OCI-LY7 (cell line): ENCODE results near the gene SMARCD1. TPM values are rescaled to one million over a fixed set of nuclear protein-coding genes. Genes with fewer than 3 reads are reported as not detected.
A peak's percentile ranks its signal among the peaks of the same experiment; 100 is the strongest.

ENCODE experiments used
- BruUV-seq: library from RNA; stranded (reverse); fragments of 400-500 nt; replicated peaks from 2 replicates; lab custom pipeline; 2021; lab: Mats Ljungman, UMichigan
- CTCF ChIA-PET: fragments of 300-600 bp; sonication (Branson Sonifier 250); formaldehyde crosslinking; loops from one replicate; lab custom pipeline; 2022; ENCODE audit warnings: antibody characterized with exemption; ENCODE audit not compliant: unreplicated experiment; lab: Charles Lee
- POLR2A ChIA-PET: fragments of 300-600 bp; sonication (Branson Sonifier 250); formaldehyde crosslinking; loops from one replicate; lab custom pipeline; 2022; ENCODE audit warnings: antibody characterized with exemption; lab: Charles Lee
- DNase-seq: peaks from one replicate; pipeline ENCODE4 v3.0.0-alpha.2; 2015; ENCODE audit warnings: low spot score
- H2AFZ ChIP-seq: fragments of 200-600 bp; sonication (generic), shearing (Covaris generic); 2 replicates; pipeline ENCODE4 v1.6.1; 2014; ENCODE audit warnings: mild to moderate bottlenecking, antibody characterized with exemption, low read length, moderate library complexity
- H3K27ac ChIP-seq: fragments of 200-600 bp; sonication (generic); 2 replicates; pipeline ENCODE4 v1.5.1; 2014; ENCODE audit warnings: mixed run types, low read depth, mild to moderate bottlenecking, moderate library complexity, low read length, inconsistent platforms; ENCODE audit not compliant: poor library complexity, severe bottlenecking
- H3K36me3 ChIP-seq: fragments of 200-600 bp; sonication (generic); 2 replicates; pipeline ENCODE4 v1.6.1; 2014; ENCODE audit warnings: mild to moderate bottlenecking, antibody characterized with exemption, low read length, moderate library complexity, mixed read lengths; ENCODE audit not compliant: insufficient read depth
- H3K4me1 ChIP-seq: fragments of 200-600 bp; sonication (generic); 2 replicates; pipeline ENCODE4 v1.5.1; 2014; ENCODE audit warnings: mild to moderate bottlenecking, low read length; ENCODE audit not compliant: insufficient read depth, poor library complexity, severe bottlenecking
- H3K4me2 ChIP-seq: fragments of 200-600 bp; sonication (generic); 2 replicates; pipeline ENCODE4 v1.6.1; 2014; ENCODE audit warnings: mild to moderate bottlenecking, low read length
- H3K4me3 ChIP-seq: fragments of 200-600 bp; sonication (generic); 2 replicates; pipeline ENCODE4 v1.5.1; 2014; ENCODE audit warnings: mild to moderate bottlenecking, low read depth, low read length; ENCODE audit not compliant: poor library complexity, severe bottlenecking
- H3K79me2 ChIP-seq: fragments of 200-600 bp; sonication (generic); 2 replicates; pipeline ENCODE4 v1.6.1; 2016; ENCODE audit warnings: low read depth, mild to moderate bottlenecking, low read length, moderate library complexity, mixed read lengths; ENCODE audit not compliant: insufficient read depth
- H3K9me2 ChIP-seq: fragments of 200-600 bp; sonication (generic); 2 replicates; pipeline ENCODE4 v1.6.1; 2016; ENCODE audit warnings: mild to moderate bottlenecking, low read length, mixed read lengths; ENCODE audit not compliant: insufficient read depth
- H3K9me3 ChIP-seq: fragments of 200-600 bp; sonication (generic); 2 replicates; pipeline ENCODE4 v1.6.1; 2014; ENCODE audit warnings: mild to moderate bottlenecking, mixed run types, low read length, mixed read lengths
- H4K20me1 ChIP-seq: fragments of 200-600 bp; sonication (generic); 2 replicates; pipeline ENCODE4 v1.6.1; 2014; ENCODE audit warnings: mild to moderate bottlenecking, antibody characterized with exemption, low read length, moderate library complexity, mixed read lengths; ENCODE audit not compliant: insufficient read depth
- EZH2phosphoT487 ChIP-seq: fragments of 200-600 bp; sonication (generic); IDR thresholded peaks from 2 replicates; pipeline ENCODE4 v1.6.1; 2018; ENCODE audit warnings: low read depth, borderline replicate concordance, mild to moderate bottlenecking, mixed run types, antibody characterized with exemption, low read length, moderate library complexity, mixed read lengths
- intact Hi-C: fragments of 100-400 bp; cut with micrococcal nuclease; formaldehyde crosslinking; loops from one replicate; pipeline ENCODE4 v1.10.0; 2022; ENCODE audit not compliant: unreplicated experiment
- total RNA-seq, 2 experiments: library from RNA; depleted of rRNA in 1 of 2; stranded (reverse); fragments of >200 nt in 1 of 2; shearing (Covaris generic) in 1 of 2; gene quantifications; 2 replicates each; pipeline ENCODE4 v1.2.3, GENCODE V29; 2014 to 2022
- TF ChIP-seq, protein P1 (sequence below): fragments of 200-600 bp; sonication (generic); conservative IDR thresholded peaks from 2 replicates; pipeline ENCODE4 v1.5.1; 2014; ENCODE audit warnings: mild to moderate bottlenecking, antibody characterized with exemption, low read length, moderate library complexity, mixed read lengths

The SMARCD1 gene
- total RNA-seq, 2 experiments from 2014 or later = 92.8 to 134 TPM

DNA sequence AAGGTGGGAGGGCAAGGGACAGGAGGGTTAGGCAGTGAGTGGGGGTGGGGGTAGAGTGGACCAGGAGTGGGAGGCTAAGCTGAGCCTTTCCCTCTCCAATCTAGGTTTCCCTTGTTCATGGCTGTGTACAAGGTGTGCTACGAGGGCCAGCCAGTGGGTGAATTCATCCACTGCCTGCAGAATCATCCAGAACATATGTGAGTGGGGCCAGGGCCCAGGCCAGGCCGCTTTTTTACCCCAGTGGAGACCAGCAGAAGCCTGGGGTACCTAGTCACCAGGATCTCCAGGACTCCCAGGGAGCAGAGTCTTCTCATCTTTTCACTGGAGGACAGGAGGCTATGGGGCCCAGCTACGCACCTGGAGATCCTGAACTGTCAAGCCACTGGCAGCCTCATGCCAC lies 24.2 kb downstream of the SMARCD1 start:
- Histone ChIP-seq H3K4me3 (no peak overlapping the region), H3K4me2 (peak overlapping the region; percentile 77), H3K9me3 (no peaks in the 10 kb centered on the region), H2AFZ (peak overlapping the region; percentile 57; the same call in 1 of the 2 replicates), H3K79me2 (peaks cover 20% of the 10 kb centered on the region), H3K9me2 (no peaks in the 10 kb centered on the region), H3K4me1 (peaks cover 31% of the 10 kb centered on the region), H3K36me3 (no peaks in the 10 kb centered on the region), H3K27ac (peak overlapping the region; percentile 85), H4K20me1 (no peaks in the 10 kb centered on the region)
- no peak for DNase-seq
- TF ChIP-seq, protein P1, sequence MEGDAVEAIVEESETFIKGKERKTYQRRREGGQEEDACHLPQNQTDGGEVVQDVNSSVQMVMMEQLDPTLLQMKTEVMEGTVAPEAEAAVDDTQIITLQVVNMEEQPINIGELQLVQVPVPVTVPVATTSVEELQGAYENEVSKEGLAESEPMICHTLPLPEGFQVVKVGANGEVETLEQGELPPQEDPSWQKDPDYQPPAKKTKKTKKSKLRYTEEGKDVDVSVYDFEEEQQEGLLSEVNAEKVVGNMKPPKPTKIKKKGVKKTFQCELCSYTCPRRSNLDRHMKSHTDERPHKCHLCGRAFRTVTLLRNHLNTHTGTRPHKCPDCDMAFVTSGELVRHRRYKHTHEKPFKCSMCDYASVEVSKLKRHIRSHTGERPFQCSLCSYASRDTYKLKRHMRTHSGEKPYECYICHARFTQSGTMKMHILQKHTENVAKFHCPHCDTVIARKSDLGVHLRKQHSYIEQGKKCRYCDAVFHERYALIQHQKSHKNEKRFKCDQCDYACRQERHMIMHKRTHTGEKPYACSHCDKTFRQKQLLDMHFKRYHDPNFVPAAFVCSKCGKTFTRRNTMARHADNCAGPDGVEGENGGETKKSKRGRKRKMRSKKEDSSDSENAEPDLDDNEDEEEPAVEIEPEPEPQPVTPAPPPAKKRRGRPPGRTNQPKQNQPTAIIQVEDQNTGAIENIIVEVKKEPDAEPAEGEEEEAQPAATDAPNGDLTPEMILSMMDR = no peak
- no peak for TF ChIP-seq EZH2phosphoT487
- intact Hi-C loops = no loop called here
- CTCF ChIA-PET = interaction anchor here (3.7 to 3.9 kb wide), 2 partner anchors 24 to 39 kb away, joined by 26 to 35 read pairs; partner anchors contain the start of gene SMARCD1
- POLR2A ChIA-PET = interaction anchor here (0.5 to 3.7 kb wide), 5 partner anchors 13 to 182 kb away, joined by 3 to 17 read pairs (median 4); no protein-coding TSS in a partner anchor
- BruUV-seq = no TSS peak

DNA sequence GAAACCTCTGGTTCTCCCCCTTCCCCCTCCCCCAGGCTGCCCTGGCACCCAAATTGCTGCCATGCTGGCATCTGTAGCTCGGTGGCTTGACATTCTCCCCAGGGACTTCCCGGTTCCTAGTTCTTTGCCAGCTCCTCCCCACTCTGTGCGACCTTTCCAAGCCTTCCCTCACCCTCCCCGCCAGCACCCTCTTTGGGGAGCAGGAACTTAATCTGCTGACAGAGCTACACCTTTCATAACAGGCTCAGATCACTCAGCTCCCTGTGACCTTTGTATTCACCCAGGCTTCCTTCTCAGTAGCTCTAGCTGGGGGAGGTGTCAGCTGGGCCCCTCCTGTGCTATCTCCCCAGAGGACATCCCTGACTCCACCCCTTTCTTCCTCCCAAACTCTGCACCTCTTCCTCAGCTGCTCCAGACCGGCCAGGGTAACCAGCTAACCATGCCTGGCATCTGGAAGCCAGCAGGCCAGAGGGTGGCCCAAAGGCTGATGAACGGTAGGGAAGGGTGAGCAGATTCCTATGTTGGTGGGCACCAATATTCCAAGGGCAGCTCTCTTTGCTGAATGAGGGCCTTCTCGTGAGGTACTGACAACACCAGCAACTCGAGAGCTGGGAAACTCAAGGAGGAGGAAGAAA lies 25.1 kb downstream of the SMARCD1 start:
- H3K27ac ChIP-seq = peak overlapping the region; percentile 85

More for the DNA sequence above, 25.1 kb downstream of the SMARCD1 start:
- H3K4me1 ChIP-seq = peaks cover 33% of the 10 kb centered on the region
- H3K36me3 ChIP-seq = no peaks in the 10 kb centered on the region
- no peaks in the 10 kb centered on the region for H3K9me3 ChIP-seq
- no peaks in the 10 kb centered on the region for H3K9me2 ChIP-seq
- H3K79me2 ChIP-seq = peaks cover 27% of the 10 kb centered on the region
- TF ChIP-seq, protein P1 = no peak
- TF ChIP-seq EZH2phosphoT487 = no peak
- DNase-seq = peak; percentile 64
- POLR2A ChIA-PET = interaction anchor here (0.5 to 3.7 kb wide), 20 partner anchors 9 to 614 kb away, joined by 3 to 62 read pairs (median 4); partner anchors contain the start of genes CERS5 and SMARCD1
- BruUV-seq = no TSS peak
- peak overlapping the region; percentile 57 for H2AFZ ChIP-seq
- no peaks in the 10 kb centered on the region for H4K20me1 ChIP-seq
- peak overlapping the region; percentile 62 for H3K4me3 ChIP-seq
- CTCF ChIA-PET = interaction anchor here (0.6 to 3.9 kb wide), 17 partner anchors 10 to 163 kb away, joined by 3 to 35 read pairs (median 5); partner anchors contain the start of genes CERS5 and SMARCD1
- H3K4me2 ChIP-seq = peak overlapping the region; percentile 77
- intact Hi-C loops = loop anchor here (2.0 to 5.0 kb wide), 2 partner anchors 35 to 112 kb away; no protein-coding TSS in a partner anchor
